ENCODE results near the gene GPR21. TPM values are rescaled to one million over a fixed set of nuclear protein-coding genes. Genes with fewer than 3 reads are reported as not detected.

The GPR21 gene
- total RNA-seq, 3 donors from 2014 or later (not counting 1 experiment from before 2014, with no cell fraction given), result 1.9 TPM; not detected in 2

- H3K27ac Mint-ChIP-seq, result no peak overlapping the region
- H3K4me3 Mint-ChIP-seq, result no peak overlapping the region
- Histone ChIP-seq H3K36me3 (ENCODE audit: control insufficient read depth, insufficient read depth, low read length) (peaks cover 27% of the 10 kb centered on the region), H3K4me1 (ENCODE audit: control insufficient read depth, insufficient read depth, low read length) (no peaks in the 10 kb centered on the region), H3K27me3 (ENCODE audit: control insufficient read depth, insufficient read depth, low read length) (no peaks in the 10 kb centered on the region), H3K4me3 (ENCODE audit: low read length) (no peak overlapping the region), H3K9me3 (ENCODE audit: control insufficient read depth, insufficient read depth, low read length) (no peaks in the 10 kb centered on the region), H3K27ac (ENCODE audit: low read length) (no peak overlapping the region)
- no peak for TF ChIP-seq CTCF (IDR thresholded peaks at IDR 0.05)
- WGBS (ENCODE audit: insufficient coverage), result no CpG with 5 or more reads among the region's 2 CpGs
- intact Hi-C loops (cut with micrococcal nuclease), result no loop called here
- no peaks in the 10 kb centered on the region for H3K27me3 Mint-ChIP-seq (ENCODE audit: low read depth in 2 of 2)
- no peaks in the 10 kb centered on the region for H3K4me1 Mint-ChIP-seq
- ATAC-seq (no peak), DNase-seq (no peak)
- H3K9me3 Mint-ChIP-seq, result no peaks in the 10 kb centered on the region
- H3K36me3 Mint-ChIP-seq, result peaks cover 11% of the 10 kb centered on the region
Observed at GRCh38 chr9:123065196-123065595, 31.7 kb downstream of the GPR21 start.

DNA sequence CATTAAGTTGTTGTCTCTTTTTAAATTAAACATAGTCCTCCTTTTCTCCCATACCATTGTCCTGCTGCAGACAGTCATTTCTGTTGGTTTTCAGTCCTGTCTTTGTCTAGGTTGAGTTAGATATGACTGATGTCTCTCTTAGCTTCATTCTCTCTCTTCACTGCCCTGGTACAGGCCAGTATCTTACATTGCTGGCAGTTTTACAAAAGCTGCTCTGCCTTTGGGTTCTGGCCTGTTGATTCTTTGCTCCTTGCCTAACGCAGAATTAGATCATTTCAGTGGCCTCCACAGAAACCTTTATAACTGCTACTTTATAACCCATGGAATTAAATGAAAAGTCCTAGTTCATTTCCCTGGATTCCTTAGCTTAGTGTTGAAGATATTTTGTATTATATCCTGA is 33.7 kb downstream of the GPR21 start:
- ATAC-seq, result no peak
- H3K27me3 Mint-ChIP-seq (ENCODE audit: low read depth in 2 of 2), result no peaks in the 10 kb centered on the region
- no peaks in the 10 kb centered on the region for H3K9me3 Mint-ChIP-seq
- Histone ChIP-seq H3K9me3 (ENCODE audit: control insufficient read depth, insufficient read depth, low read length) (no peaks in the 10 kb centered on the region), H3K4me3 (ENCODE audit: low read length) (no peak overlapping the region), H3K4me1 (ENCODE audit: control insufficient read depth, insufficient read depth, low read length) (no peaks in the 10 kb centered on the region), H3K27ac (ENCODE audit: low read length) (no peak overlapping the region), H3K27me3 (ENCODE audit: control insufficient read depth, insufficient read depth, low read length) (no peaks in the 10 kb centered on the region), H3K36me3 (ENCODE audit: control insufficient read depth, insufficient read depth, low read length) (peaks cover 43% of the 10 kb centered on the region)
- WGBS (ENCODE audit: insufficient coverage), result 91% methylated on average over 1 of the region's 1 CpG
- H3K36me3 Mint-ChIP-seq, result peaks cover 24% of the 10 kb centered on the region
- no peak overlapping the region for H3K27ac Mint-ChIP-seq
- TF ChIP-seq CTCF (IDR thresholded peaks at IDR 0.05), result no peak
- H3K4me3 Mint-ChIP-seq, result no peak overlapping the region
- H3K4me1 Mint-ChIP-seq, result no peaks in the 10 kb centered on the region
- intact Hi-C loops (cut with micrococcal nuclease), result no loop called here
- no peak for DNase-seq

GRCh38 chr9:123069010-123069481 is 35.6 kb downstream of the GPR21 start:
- Histone ChIP-seq H3K4me3 (ENCODE audit: low read length) (no peak overlapping the region), H3K4me1 (ENCODE audit: control insufficient read depth, insufficient read depth, low read length) (no peaks in the 10 kb centered on the region), H3K36me3 (ENCODE audit: control insufficient read depth, insufficient read depth, low read length) (peaks cover 53% of the 10 kb centered on the region), H3K27me3 (ENCODE audit: control insufficient read depth, insufficient read depth, low read length) (no peaks in the 10 kb centered on the region), H3K9me3 (ENCODE audit: control insufficient read depth, insufficient read depth, low read length) (no peaks in the 10 kb centered on the region), H3K27ac (ENCODE audit: low read length) (no peak overlapping the region)
- no peaks in the 10 kb centered on the region for H3K9me3 Mint-ChIP-seq
- no peak for DNase-seq
- H3K36me3 Mint-ChIP-seq, result peaks cover 24% of the 10 kb centered on the region
- H3K4me3 Mint-ChIP-seq, result no peak overlapping the region
- TF ChIP-seq CTCF (IDR thresholded peaks at IDR 0.05), result no peak
- 90% methylated on average over 1 of the region's 3 CpGs for WGBS (ENCODE audit: insufficient coverage)
- no peak for ATAC-seq
- no peaks in the 10 kb centered on the region for H3K4me1 Mint-ChIP-seq
- no peak overlapping the region for H3K27ac Mint-ChIP-seq
- no peaks in the 10 kb centered on the region for H3K27me3 Mint-ChIP-seq (ENCODE audit: low read depth in 2 of 2)
- intact Hi-C loops (cut with micrococcal nuclease), result no loop called here

GRCh38 chr9:123070198-123070597 is 36.7 kb downstream of the GPR21 start:
- no peak for TF ChIP-seq CTCF (IDR thresholded peaks at IDR 0.05)
- Histone ChIP-seq H3K4me1 (ENCODE audit: control insufficient read depth, insufficient read depth, low read length) (no peaks in the 10 kb centered on the region), H3K4me3 (ENCODE audit: low read length) (no peak overlapping the region), H3K36me3 (ENCODE audit: control insufficient read depth, insufficient read depth, low read length) (peaks cover 53% of the 10 kb centered on the region), H3K9me3 (ENCODE audit: control insufficient read depth, insufficient read depth, low read length) (no peaks in the 10 kb centered on the region), H3K27me3 (ENCODE audit: control insufficient read depth, insufficient read depth, low read length) (no peaks in the 10 kb centered on the region), H3K27ac (ENCODE audit: low read length) (no peak overlapping the region)
- DNase-seq, result no peak
- H3K36me3 Mint-ChIP-seq, result peaks cover 24% of the 10 kb centered on the region
- no peaks in the 10 kb centered on the region for H3K4me1 Mint-ChIP-seq
- H3K27me3 Mint-ChIP-seq (ENCODE audit: low read depth in 2 of 2), result no peaks in the 10 kb centered on the region
- H3K4me3 Mint-ChIP-seq, result no peak overlapping the region
- H3K27ac Mint-ChIP-seq, result no peak overlapping the region
- no peaks in the 10 kb centered on the region for H3K9me3 Mint-ChIP-seq
- no peak for ATAC-seq
- intact Hi-C loops (cut with micrococcal nuclease), result no loop called here
